GM04503 (cell line): ENCODE measurements around the gene DDX24.

Experiments used
- DNase-seq: peaks from one replicate; pipeline ENCODE4 v3.0.0-alpha.2; 2012; ENCODE audit warnings: low read depth

The DDX24 gene

DNA sequence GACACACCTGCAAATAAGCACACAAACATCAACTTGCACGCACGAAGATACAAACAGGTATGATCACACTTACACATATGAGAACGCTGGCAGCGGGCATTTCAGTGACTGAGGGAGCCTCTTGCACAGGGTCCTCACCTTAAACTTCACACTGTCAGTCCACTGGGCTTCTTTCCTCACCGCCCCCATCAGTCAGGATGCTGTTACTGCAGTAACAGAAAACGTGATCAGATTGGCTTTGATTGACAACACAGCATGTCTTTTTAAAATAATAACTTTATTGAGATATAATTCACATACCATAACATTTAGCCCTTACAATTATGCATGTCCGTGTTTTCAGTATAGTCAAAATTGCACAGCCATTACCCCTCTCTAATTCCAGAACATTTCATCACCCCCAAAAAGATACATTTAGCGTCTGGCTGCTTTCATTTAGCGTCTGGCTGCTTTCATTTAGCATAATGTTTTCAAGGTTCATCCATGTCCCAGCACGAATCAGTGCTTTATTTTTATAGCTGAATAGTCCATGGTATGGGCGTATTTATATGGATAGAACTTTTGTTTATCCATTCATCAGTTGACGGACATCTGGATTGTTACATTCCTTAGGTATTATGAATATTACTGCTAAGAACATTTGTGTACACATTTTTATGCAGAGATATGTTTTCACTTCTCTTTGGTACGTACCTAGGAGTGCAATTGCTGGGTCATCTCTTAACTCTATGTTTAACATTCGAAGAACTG is 75.5 kb downstream of the DDX24 start:
- no peak for DNase-seq

DNA sequence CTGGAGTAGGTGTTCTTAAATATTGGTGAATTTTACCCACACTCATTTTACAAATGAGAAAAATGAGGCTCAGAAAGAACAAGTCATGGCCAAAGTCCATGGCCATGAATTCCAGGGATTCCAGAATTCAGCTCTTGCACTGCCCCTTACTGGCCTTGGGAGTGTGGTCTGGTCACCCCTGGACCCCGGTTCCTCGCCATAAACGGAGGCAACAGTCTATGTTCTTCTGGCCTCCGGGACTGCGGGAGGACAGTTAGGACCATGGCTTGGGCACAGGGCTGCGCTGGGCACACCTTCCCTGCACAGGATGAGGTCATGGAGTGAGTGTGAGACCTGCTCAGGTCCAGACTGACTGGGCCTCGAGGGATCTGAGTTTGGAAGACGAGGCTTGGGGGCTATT is 77.0 kb downstream of the DDX24 start:
- no peak for DNase-seq

DNA sequence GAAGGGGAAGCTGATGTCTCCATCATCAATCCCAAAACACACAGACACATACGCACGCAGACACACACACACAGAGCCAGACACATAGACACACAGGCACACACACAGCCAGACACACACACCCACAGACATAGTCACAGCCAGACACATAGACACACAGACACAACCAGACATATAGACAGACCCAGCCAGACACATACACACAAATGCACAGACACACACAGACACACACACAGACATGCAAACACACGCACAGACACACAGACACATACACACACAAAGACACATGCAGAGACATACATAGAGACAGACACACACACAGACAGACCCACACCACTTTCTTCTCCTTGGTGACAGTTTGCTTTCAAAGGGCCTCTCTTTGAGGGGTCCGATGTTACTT is 77.6 kb downstream of the DDX24 start:
- DNase-seq: no peak

DNA sequence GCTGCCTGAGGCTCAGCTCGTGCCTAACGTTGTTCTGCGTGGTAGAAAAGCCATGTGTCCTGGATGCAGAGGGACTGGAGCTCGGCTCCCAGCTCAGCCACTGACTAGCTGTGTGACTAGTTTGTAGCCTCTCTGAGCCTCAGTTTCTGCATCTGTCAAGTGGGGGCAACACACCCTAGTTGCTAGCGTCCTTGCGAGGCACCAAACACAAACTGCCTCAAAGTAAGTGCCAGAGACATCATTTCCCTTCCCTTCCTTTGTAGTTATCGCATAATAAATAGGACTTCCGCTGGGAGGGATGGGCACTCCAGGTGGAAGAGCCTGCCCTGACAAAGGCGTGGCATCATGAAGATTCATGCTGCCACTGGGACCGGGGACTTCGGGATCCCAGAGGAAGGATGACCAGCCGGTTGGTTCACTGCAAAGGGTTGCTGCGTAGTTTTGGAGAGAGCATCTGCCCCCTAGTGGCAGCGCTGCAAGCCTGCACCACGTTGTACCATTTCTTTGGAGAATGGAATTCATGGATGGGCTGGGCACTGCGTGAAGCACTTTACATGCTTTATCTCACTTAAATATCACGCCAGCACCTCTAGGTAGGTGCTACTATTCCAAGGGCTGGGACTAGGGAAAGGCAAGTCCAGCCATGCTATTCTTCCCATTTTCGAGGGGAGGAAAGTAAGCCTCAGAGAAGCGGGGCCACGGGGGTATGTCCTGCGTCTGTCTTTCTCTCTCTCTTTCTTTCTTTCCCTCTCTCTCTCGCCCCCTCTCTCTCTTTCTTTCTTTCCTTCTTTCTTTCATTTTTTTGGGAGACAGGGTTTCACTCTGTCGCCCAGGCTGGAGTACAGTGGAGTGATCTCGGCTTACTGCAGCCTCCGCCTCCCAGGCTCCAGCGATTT is 79.3 kb downstream of the DDX24 start:
- no peak for DNase-seq

DNA sequence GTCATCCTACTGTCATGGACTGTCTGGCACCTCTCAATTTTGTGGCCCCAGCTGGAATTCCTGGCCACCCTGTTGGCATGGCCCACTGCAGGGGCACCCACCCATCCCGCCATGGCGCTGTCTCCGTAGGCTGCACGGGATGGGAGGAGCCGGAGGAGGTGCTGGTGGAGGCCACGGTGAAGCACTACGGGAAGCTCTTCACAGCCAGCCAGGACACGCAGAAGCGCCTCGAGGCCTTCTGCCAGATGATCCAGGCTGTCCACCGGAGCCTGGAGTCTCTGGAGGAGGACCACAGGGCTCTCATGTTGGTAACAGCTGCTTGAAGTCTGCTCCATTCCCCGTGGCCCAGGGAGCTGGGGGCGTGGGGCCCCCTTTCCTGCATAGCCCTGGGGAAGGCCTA is 80.0 kb downstream of the DDX24 start:
- no peak for DNase-seq

DNA sequence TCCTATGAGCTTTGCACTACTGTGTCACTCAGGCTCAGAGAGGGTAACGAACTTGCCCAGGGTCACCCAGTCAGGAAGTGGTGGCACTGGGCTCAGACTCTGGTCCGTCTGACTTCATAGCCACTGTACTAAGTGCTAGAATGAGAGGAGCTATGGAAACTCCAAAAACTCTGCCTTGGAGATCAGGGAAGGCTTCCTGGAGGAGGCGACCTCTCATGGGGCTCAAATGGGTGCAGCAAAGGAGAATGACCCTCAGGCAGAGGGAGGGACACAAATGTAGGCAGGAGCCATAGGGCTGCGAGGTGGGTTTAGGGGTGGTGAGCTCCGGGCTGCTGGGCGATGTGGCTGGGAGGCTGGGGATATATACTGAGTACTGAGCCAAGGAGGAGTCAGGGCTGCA is 80.7 kb downstream of the DDX24 start:
- DNase-seq: no peak

DNA sequence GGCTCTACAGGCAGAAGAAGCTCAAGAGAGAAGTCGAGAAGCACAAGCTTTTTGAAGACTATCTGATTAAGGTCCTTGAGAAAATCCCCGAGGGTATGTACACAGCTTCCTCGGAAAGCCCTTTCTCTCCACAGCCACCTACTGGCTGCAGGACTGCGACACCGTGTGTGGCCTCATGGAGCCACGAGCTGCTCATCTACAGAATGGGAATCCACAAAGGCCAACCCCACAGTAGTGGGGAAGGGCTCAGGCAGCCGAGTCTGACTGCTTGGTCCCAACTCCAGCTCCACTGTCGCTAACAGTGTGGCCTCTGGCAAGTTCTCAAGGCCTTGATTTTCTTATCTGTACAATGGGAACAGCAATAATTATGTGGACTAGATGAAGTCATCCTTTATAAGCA is 81.4 kb downstream of the DDX24 start:
- DNase-seq: no peak

DNA sequence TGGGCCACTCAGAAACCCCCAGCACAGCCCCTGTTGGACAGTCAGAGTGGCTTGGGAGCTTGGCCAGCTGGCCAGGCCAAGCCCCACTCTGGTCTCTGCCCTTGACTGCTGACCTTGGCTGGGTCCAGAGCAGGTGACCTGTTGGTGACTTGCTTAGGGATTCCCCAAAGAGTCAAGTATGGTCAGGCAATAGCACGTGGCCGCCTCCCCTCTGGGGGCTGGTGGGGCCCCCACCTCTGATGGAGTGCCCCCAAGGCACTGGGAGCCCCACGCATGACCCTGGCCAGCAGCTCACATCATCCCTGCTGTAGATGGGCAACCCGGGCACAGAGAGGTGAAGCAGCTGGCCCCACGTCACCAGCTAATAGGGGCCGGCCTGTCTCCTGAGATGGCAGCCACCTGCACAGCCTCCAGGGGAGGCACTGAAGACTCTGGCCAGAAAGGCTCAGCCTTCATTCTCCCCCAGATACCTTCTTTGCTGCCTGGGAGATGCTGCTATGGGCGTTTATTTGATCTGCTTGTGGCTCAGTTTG is 82.1 kb downstream of the DDX24 start:
- DNase-seq: no peak
